Bladder microvascular endothelial cell (primary cell): ENCODE measurements around the gene FALEC. TPM values are rescaled to one million over a fixed set of nuclear protein-coding genes. Genes with fewer than 3 reads are reported as not detected.

ENCODE experiments used
- total RNA-seq: library from RNA; depleted of rRNA; stranded (reverse); fragments of >200 nt; gene quantifications from 2 replicates; pipeline ENCODE4 v1.2.3, GENCODE V29; 2014

FALEC gene
- total RNA-seq, result not detected in 2 replicates

DNA sequence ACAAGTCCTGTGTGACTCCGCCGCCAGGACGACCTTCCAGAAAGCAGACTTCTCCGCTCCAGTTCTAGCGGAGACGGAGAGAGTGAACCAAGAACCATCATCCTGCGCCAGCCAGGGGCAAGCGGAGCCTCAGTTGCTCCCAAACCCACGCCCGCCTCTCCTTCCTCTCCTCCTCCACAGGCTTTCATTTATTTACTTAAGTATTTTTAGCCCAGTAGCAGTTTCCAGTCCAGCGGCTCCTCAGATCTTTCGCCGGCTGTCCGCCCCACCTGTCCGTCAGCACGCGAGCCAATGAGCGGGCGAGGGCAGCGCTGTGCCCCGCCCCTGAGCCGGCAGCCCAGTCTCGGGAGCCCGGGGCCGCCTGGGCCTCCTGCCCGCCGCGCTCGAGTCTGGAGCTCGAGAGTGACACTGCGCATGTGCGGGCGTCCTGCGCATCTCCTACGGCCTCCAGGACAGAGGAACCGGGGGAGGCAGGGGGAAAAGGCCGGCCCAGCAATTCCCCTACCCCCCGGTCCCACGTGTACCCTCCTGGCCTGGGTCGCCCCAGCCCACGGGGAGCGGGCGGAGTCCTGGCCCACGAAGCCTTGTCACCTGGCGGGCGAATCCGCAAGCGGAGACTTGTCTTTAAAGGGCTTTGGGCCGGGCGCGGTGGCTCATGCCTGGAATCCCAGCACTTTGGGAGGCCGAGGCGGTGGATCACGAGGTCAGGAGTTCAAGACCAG is at the start of gene FALEC:
TSS of gene FALEC (plus strand) at position 425 of the 722 bp plus-strand sequence.

DNA sequence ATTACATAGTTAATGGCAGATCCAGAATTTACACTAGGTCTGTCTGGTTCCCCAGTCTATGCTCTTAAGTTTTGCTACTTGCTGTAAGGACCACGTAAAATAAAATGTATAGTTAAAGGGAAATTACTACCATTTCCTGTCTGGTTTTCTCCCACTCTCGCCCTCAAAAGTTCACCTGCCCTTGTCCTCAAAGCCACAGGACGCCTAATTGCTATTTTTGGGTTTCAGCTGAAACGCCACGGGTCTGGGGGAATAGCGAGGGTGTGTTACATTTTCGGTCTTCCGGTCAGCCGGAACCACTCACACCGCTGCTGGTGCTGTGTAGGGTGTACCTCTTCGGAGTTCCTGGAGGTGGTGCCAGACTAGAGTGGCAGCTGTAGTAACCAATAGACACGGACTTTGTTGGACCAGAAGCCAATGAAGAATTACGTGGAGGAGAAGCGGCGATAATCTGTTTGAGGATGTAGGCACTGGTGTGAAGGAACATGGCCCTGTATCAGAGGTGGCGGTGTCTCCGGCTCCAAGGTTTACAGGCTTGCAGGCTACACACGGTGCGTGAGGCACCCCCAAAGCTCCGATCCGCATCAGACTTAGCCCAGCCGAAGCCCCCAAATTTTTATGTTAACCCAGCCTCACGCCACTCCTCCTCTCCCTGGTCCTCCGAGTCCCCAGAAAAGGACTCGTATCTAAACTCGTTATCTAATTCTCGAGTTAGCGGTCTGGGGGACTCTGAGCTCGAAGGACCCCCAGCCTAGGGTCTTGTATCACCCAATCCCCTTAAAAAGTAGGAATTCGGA is 28.4 kb upstream of the FALEC start, which contains the start of gene TARS2:
TSS of gene TARS2 (plus strand) at position 454 of the 797 bp plus-strand sequence. CDS start at position 486, 32 bp downstream.

DNA sequence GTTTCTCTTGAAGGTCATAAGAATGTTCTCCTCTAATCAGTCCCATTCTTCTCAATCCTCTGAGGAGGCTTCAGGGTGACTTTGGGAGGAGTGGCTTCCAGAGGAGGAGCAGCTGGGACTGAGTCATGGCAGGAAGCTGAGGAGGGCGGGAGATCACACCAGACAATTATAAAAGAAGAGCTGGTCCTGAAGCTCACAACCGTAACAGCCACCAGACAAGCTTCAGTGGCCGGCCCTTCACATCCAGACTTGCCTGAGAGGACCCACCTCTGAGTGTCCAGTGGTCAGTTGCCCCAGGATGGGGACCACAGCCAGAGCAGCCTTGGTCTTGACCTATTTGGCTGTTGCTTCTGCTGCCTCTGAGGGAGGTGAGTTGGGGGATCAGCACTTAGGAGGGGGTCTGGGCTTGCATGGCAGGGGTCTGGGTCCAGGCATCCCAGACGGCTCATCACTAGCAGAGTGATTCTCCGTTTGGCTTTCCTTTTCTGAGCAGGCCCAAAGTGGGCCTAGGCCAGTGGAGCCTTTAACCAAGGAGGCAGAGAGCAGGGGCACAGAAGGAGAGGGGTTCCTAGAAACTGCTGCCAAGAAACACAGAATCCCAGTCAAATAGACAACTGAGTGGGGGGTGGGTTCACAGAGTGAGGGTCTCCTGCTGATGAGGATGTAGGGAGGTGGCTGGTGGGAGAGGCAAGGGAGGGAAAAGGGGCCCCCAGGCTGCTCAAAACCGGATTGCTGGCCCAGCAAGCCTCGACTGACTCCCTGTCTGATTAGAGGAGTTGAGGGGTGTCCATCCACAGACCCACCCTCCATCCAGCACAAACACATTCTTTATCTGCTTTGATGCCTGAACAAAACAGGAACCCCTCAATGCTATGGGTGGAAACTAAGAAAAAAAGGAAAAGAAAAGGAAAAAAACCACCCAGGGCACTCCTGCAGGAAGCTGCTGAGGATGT is 7.4 kb upstream of the FALEC start, which contains the start of gene ECM1:
TSS of gene ECM1 (plus strand) at position 198 of the 953 bp plus-strand sequence. CDS start at position 299, 101 bp downstream.

DNA sequence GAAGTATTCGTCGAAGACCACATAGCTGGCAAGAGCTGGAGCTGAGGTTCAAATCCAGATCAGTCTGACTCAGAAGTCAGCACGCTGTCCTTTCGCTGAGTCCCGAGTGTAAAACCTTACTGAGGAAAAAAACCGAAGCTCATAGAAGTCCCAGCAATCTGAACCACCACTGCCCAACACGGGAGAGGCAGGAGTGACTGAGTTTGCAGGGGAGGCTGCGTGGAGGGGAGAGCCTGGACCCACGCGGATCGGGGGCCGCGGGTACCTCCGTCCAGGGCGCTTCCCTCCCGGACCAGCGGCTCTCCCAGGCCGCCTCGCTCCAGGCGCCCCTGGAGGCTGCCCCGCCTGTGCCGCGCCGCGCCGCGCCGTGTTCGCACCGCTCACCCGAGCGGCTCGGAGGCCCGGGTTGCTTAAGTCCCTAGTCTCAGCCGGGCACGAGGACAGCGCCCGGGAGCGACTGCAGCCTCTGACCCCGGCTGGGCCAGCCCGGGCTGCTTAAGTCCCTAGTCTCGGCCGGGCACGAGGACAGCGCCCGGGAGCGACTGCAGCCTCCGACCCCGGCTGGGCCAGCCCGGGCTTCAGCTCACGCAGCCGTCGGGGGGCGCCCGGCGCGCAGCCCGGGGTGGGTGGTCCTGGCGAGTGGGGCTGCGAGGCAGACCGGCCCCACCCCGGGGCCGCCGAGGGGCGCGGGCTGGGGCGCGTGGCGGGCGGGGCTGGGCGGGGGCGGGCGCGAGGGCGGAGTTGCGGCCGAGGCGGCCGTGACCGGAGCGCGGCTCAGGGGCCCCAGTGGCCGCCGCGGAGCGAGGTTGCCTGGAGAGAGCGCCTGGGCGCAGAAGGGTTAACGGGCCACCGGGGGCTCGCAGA is 33.3 kb downstream of the FALEC start, which contains the start of gene ADAMTSL4:
TSS of gene ADAMTSL4 (plus strand) at position 777 of the 864 bp plus-strand sequence. CDS start 2,881 bp downstream, outside the sequence.

DNA sequence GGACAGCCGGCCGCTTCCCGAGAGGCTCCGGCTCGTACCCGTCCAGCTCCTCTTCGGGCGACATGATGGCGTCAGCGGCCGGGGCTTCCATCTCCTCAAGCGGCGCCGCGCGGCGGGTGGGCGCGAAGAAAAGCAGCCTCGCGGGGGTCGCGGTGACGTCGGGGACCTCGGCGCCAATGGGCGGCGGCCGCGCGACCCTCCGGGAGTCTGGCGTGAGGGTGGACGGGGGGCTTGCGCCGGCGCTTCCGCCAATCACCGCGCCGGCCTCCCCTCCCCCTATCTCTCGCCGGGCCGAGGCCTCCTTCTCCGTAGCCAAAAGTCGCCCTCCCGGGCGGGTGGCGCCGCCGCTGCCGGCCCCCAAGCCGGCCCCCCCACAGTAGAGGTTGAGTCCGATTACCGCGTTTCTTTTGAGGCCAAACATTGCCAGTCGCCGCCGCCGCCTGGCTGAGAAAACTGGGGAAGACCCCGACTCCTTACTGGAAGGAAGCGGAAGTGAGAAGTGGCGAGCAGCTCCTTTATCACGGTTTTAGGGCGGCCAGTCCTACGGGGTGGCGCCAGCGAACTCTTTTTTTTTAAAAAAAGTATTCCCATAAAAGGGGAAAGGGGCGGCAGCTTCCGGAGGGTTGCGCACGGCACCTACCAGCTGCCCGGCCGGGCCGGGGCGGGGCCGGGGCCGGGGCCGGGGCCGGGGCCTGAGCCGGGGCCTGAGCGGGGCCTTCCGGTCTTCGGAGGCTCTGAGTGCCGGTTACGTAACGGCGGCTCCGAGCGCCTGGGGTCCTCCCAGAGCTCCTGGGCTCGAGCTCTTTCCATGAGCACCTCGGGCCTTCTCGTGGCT is 63.8 kb downstream of the FALEC start, which contains the start of gene MCL1:
TSS of gene MCL1 (minus strand) at position 501 of the 835 bp plus-strand sequence. CDS start at position 421, 80 bp downstream.

Other genes with a start within 250 kb of the FALEC start
- gene APH1A, start 246.7 kb upstream of the FALEC start, total RNA-seq, result 122 and 129 TPM in 2 replicates
- 32.9 and 85.2 TPM in 2 replicates for gene C1orf54, start 243.0 kb upstream of the FALEC start, total RNA-seq
- 0.65 and 1.7 TPM in 2 replicates for gene CIART, start 233.2 kb upstream of the FALEC start, total RNA-seq
- gene MRPS21, start 221.9 kb upstream of the FALEC start, total RNA-seq, result 51.5 and 75.6 TPM in 2 replicates
- gene PRPF3, start 194.2 kb upstream of the FALEC start, total RNA-seq, result 33.8 and 47.1 TPM in 2 replicates
- gene RPRD2, start 151.6 kb upstream of the FALEC start, total RNA-seq, result 3.7 and 8.7 TPM in 2 replicates
- 7.4 and 11.5 TPM in 2 replicates for gene TARS2, start 28.3 kb upstream of the FALEC start, total RNA-seq
- gene ECM1, start 7.6 kb upstream of the FALEC start, total RNA-seq, result 0.16 and 0.38 TPM in 2 replicates
- under 0.01 and 0.44 TPM in 2 replicates for gene ADAMTSL4, start 33.7 kb downstream of the FALEC start, total RNA-seq
- gene MCL1, start 63.9 kb downstream of the FALEC start, total RNA-seq, result 122 and 253 TPM in 2 replicates
- gene ENSA, start 113.9 kb downstream of the FALEC start, total RNA-seq, result 69.2 and 77.7 TPM in 2 replicates
- gene GOLPH3L, start 181.4 kb downstream of the FALEC start, total RNA-seq, result 7.9 and 18.1 TPM in 2 replicates
- 0.13 TPM in 1 of 2 replicates, not detected in the other for gene HORMAD1, start 205.1 kb downstream of the FALEC start, total RNA-seq